GM12891 (cell line): ENCODE results near the gene WT1.

Experiments used
- POLR2A ChIP-seq: IDR thresholded peaks from 2 replicates; pipeline ENCODE4 v1.6.1; 2011; ENCODE audit warnings: low read depth, low read length, control low read depth
- POLR2AphosphoS5 ChIP-seq: IDR thresholded peaks from 2 replicates; pipeline ENCODE4 v1.6.1; 2011; ENCODE audit warnings: low read depth, low read length, control low read depth

GRCh38 chr11:32456864-32457263 lies 21.5 kb upstream of the WT1 start:
- TF ChIP-seq POLR2A = no peak
- TF ChIP-seq POLR2AphosphoS5 = no peak
